ENCODE data around the gene STXBP1. TPM values are rescaled to one million over a fixed set of nuclear protein-coding genes. Genes with fewer than 3 reads are reported as not detected.

STXBP1 gene
- total RNA-seq, 1 donor from 2014 or later, result 36.9 TPM

GRCh38 chr9:127741831-127742434, 129.9 kb downstream of the STXBP1 start:
- Histone ChIP-seq H3K27ac (replicated peaks) (peak overlapping the region; percentile 68), H3K9me3 (replicated peaks) (no peaks in the 10 kb centered on the region), H3K4me1 (peaks cover 39% of the 10 kb centered on the region), H3K36me3 (peaks cover 74% of the 10 kb centered on the region), H3K4me3 (peak overlapping the region; percentile 64), H3K27me3 (ENCODE audit: low read depth) (no peaks in the 10 kb centered on the region)
- intact Hi-C loops (cut with micrococcal nuclease), result no loop called here
- TF ChIP-seq, protein P1, sequence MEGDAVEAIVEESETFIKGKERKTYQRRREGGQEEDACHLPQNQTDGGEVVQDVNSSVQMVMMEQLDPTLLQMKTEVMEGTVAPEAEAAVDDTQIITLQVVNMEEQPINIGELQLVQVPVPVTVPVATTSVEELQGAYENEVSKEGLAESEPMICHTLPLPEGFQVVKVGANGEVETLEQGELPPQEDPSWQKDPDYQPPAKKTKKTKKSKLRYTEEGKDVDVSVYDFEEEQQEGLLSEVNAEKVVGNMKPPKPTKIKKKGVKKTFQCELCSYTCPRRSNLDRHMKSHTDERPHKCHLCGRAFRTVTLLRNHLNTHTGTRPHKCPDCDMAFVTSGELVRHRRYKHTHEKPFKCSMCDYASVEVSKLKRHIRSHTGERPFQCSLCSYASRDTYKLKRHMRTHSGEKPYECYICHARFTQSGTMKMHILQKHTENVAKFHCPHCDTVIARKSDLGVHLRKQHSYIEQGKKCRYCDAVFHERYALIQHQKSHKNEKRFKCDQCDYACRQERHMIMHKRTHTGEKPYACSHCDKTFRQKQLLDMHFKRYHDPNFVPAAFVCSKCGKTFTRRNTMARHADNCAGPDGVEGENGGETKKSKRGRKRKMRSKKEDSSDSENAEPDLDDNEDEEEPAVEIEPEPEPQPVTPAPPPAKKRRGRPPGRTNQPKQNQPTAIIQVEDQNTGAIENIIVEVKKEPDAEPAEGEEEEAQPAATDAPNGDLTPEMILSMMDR (IDR thresholded peaks at IDR 0.05; ENCODE audit: borderline replicate concordance), result no peak
- peak; percentile 81 for DNase-seq

Other genes with a start within 250 kb of the STXBP1 start
- gene SLC2A8, start 215.1 kb upstream of the STXBP1 start, total RNA-seq, result 16.1 TPM
- 6.2 TPM for gene ZNF79, start 187.9 kb upstream of the STXBP1 start, total RNA-seq
- 605 TPM for gene RPL12, start 160.9 kb upstream of the STXBP1 start, total RNA-seq
- 35.4 TPM for gene LRSAM1, start 160.8 kb upstream of the STXBP1 start, total RNA-seq
- gene CFAP157, start 94.7 kb downstream of the STXBP1 start, total RNA-seq, result not detected
- gene PTRH1, start 103.4 kb downstream of the STXBP1 start, total RNA-seq, result 13.9 TPM
- 0.25 TPM for gene TTC16, start 103.8 kb downstream of the STXBP1 start, total RNA-seq
- gene TOR2A, start 123.0 kb downstream of the STXBP1 start, total RNA-seq, result 2.3 TPM
- gene SH2D3C, start 166.4 kb downstream of the STXBP1 start, total RNA-seq, result 18.2 TPM
- gene CDK9, start 173.8 kb downstream of the STXBP1 start, total RNA-seq, result 46.4 TPM
- 38.0 TPM for gene FPGS, start 190.6 kb downstream of the STXBP1 start, total RNA-seq
- 139 TPM for gene ENG, start 242.4 kb downstream of the STXBP1 start, total RNA-seq